Frontal cortex (tissue), 4 donors: ENCODE results near the gene GATA1. TPM values are rescaled to one million over a fixed set of nuclear protein-coding genes. Genes with fewer than 3 reads are reported as not detected.

Experiments
- DNase-seq, 2 donors: peaks; one replicate each; pipeline ENCODE4 v3.0.0; 2012; ENCODE audit warnings: low spot score in 2 of 2
- FAIRE-seq: peaks from 2 replicates; lab custom pipeline; 2012; peaks lifted over from hg19 to GRCh38; lab: Jason Lieb, UNC
- total RNA-seq: library from RNA; depleted of rRNA; stranded (reverse); fragments of >200 nt; gene quantifications from one replicate; pipeline ENCODE4 v1.2.3, GENCODE V29; 2014
- donor health status: control.
- donor health status: control.
- donor health status: control.

Gene GATA1
- total RNA-seq, 1 donor from 2014 or later: under 0.01 TPM

- no peak for DNase-seq
- FAIRE-seq: no peak
Measured at GRCh38 chrX:48782795-48783194, 3.6 kb upstream of the GATA1 start.

GRCh38 chrX:48784726-48785125, 1.7 kb upstream of the GATA1 start:
- FAIRE-seq: no peak

GRCh38 chrX:48785186-48785539, 1.2 kb upstream of the GATA1 start:
- FAIRE-seq (no peak), DNase-seq (no peak)

More at GRCh38 chrX:48784726-48785125, 1.7 kb upstream of the GATA1 start:
- no peak for DNase-seq

- DNase-seq (no peak), FAIRE-seq (no peak)
Measured at GRCh38 chrX:48785540-48786214, 713 bp upstream of the GATA1 start.

GRCh38 chrX:48786825-48787504, 575 bp downstream of the GATA1 start:
- FAIRE-seq (no peak), DNase-seq (no peak)

GRCh38 chrX:48787505-48788443, 1.4 kb downstream of the GATA1 start:
- FAIRE-seq (no peak), DNase-seq (no peak)

GRCh38 chrX:48789366-48790220, 3.2 kb downstream of the GATA1 start:
- FAIRE-seq (no peak), DNase-seq (no peak)

- DNase-seq: no peak
- FAIRE-seq: no peak
Measured at GRCh38 chrX:48790477-48790876, 4.1 kb downstream of the GATA1 start.

GRCh38 chrX:48791063-48791820, 4.9 kb downstream of the GATA1 start:
- FAIRE-seq (no peak), DNase-seq (no peak)

GRCh38 chrX:48792219-48792618, 5.8 kb downstream of the GATA1 start:
- FAIRE-seq (no peak), DNase-seq (no peak)

GRCh38 chrX:48793935-48794334, 7.5 kb downstream of the GATA1 start:
- DNase-seq (no peak), FAIRE-seq (no peak)

- DNase-seq: no peak
- no peak for FAIRE-seq
Measured at GRCh38 chrX:48794340-48794910, 8.0 kb downstream of the GATA1 start.

GRCh38 chrX:48794911-48795515, 8.6 kb downstream of the GATA1 start:
- DNase-seq: no peak
- FAIRE-seq: no peak

GRCh38 chrX:48798318-48798717, 11.9 kb downstream of the GATA1 start:
- no peak for DNase-seq
- no peak for FAIRE-seq

- FAIRE-seq (no peak), DNase-seq (no peak)
Measured at GRCh38 chrX:48800574-48801279, 14.3 kb downstream of the GATA1 start.

GRCh38 chrX:48801280-48802088, 15.1 kb downstream of the GATA1 start, which contains the start of gene HDAC6:
Gene HDAC6, plus strand, starts transcription at chrX:48802067. Its CDS starts 626 bp downstream, at chrX:48802693.
- FAIRE-seq: peak; percentile 30
- peak; percentile 85 to 87 for DNase-seq
